Chondrocyte (in vitro differentiated cells): ENCODE data around the gene PRRC2C. TPM values are rescaled to one million over a fixed set of nuclear protein-coding genes. Genes with fewer than 3 reads are reported as not detected.
"Not testable (repeated sequence)": the region's sequence is repeated elsewhere in the genome, so short reads cannot be mapped to it uniquely, and the experiment has no call there.

Experiments
- DNase-seq: peaks from one replicate; pipeline ENCODE4 v3.0.0; 2021; ENCODE audit warnings: mixed read lengths, low spot score
- H3K27ac Mint-ChIP-seq: one replicate; pipeline ENCODE4 v1.8.0; 2021; ENCODE audit warnings: mild to moderate bottlenecking, moderate library complexity, mixed read lengths; ENCODE audit not compliant: unreplicated experiment
- H3K27me3 Mint-ChIP-seq: 2 replicates; pipeline ENCODE4 v1.8.0; 2021; ENCODE audit warnings: low read depth, mixed read lengths
- H3K36me3 Mint-ChIP-seq: 2 replicates; pipeline ENCODE4 v1.8.0; 2021; ENCODE audit warnings: low read depth, mixed read lengths
- H3K4me1 Mint-ChIP-seq: 2 replicates; pipeline ENCODE4 v1.8.0; 2021; ENCODE audit warnings: low read depth, mild to moderate bottlenecking, mixed read lengths
- H3K4me3 Mint-ChIP-seq: one replicate; pipeline ENCODE4 v1.8.0; 2021; ENCODE audit warnings: mild to moderate bottlenecking, moderate library complexity, mixed read lengths; ENCODE audit not compliant: unreplicated experiment
- H3K9me3 Mint-ChIP-seq: 2 replicates; pipeline ENCODE4 v1.8.0; 2021; ENCODE audit warnings: low read depth, mixed read lengths
- CTCF ChIP-seq: fragments of 200-600 bp; sonication (generic); IDR thresholded peaks from 2 replicates; pipeline ENCODE4 v1.5.0; 2021; ENCODE audit warnings: antibody characterized with exemption, mild to moderate bottlenecking, moderate library complexity
- total RNA-seq: library from RNA; stranded (reverse); gene quantifications from 3 replicates; pipeline ENCODE4 v1.2.1, GENCODE V29; 2021

Gene PRRC2C
- total RNA-seq, 1 donor from 2014 or later: 146 TPM

DNA sequence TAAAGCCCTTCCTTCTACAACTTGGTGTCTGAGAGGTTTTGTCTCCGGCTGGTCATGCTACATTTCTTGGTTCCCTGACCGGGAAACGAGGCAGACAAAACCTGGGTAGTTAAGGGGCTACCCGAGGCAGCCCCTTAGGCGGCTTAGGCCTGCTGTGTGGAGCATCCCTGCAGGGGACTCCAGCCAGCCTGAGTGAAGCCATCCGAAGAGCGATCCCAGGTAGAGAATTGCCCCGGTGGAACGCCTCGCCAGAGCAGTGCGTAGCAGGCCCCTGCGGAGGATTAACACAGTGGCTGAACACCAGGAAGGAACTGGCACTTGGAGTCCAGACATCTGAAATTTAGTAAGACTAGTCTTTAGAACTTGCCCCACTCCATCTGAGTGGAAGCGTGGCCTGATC lies 115.5 kb downstream of the PRRC2C start:
- no peak for DNase-seq
- Mint-ChIP-seq H3K4me1 (no peaks in the 10 kb centered on the region), H3K27ac (no peak overlapping the region), H3K4me3 (no peak overlapping the region), H3K9me3 (peaks cover 11% of the 10 kb centered on the region), H3K27me3 (no peaks in the 10 kb centered on the region), H3K36me3 (peaks cover 9% of the 10 kb centered on the region)
- TF ChIP-seq CTCF: no peak

- H3K36me3 Mint-ChIP-seq, DNase-seq, H3K4me3 Mint-ChIP-seq, H3K27ac Mint-ChIP-seq, H3K27me3 Mint-ChIP-seq, H3K4me1 Mint-ChIP-seq, H3K9me3 Mint-ChIP-seq: not testable (repeated sequence)
These were observed 117.7 kb downstream of the PRRC2C start for GRCh38 chr1:171603042-171603441.

DNA sequence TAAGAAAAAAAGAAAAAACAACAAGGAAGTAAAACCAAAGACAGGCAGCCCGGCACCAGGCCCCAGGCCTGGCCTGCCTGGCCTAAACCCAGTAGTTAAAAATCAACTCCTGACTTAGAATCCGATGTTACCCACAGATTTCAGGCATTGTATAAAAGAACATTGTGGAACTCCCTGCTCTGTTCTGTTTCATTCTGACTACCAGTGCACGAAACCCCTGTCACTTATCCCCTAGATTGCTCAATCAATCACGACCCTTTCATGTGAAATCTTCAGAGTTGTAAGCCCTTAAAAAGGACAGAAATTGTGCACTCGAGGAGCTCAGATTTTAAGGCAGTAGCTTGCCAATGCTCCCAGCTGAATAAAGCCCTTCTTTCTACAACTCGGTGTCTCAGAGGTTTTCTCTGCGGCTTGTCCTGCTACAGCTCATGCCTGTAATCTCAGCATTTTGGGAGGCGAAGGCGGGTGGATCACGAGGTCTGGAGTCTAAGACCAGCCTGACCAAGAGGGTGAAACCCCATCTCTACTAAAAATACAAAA lies 121.1 kb downstream of the PRRC2C start:
- Mint-ChIP-seq H3K4me1 (no peaks in the 10 kb centered on the region), H3K27ac (no peak overlapping the region), H3K4me3 (no peak overlapping the region), H3K27me3 (no peaks in the 10 kb centered on the region), H3K9me3 (no peaks in the 10 kb centered on the region), H3K36me3 (no peaks in the 10 kb centered on the region)
- DNase-seq: no peak
- no peak for TF ChIP-seq CTCF

- H3K9me3 Mint-ChIP-seq: no peaks in the 10 kb centered on the region
- no peaks in the 10 kb centered on the region for H3K27me3 Mint-ChIP-seq
- H3K36me3 Mint-ChIP-seq: no peaks in the 10 kb centered on the region
- no peak for TF ChIP-seq CTCF
- no peaks in the 10 kb centered on the region for H3K4me1 Mint-ChIP-seq
- H3K4me3 Mint-ChIP-seq: no peak overlapping the region
- DNase-seq: no peak
- H3K27ac Mint-ChIP-seq: no peak overlapping the region
These were observed 125.1 kb downstream of the PRRC2C start for GRCh38 chr1:171610385-171610784.

DNA sequence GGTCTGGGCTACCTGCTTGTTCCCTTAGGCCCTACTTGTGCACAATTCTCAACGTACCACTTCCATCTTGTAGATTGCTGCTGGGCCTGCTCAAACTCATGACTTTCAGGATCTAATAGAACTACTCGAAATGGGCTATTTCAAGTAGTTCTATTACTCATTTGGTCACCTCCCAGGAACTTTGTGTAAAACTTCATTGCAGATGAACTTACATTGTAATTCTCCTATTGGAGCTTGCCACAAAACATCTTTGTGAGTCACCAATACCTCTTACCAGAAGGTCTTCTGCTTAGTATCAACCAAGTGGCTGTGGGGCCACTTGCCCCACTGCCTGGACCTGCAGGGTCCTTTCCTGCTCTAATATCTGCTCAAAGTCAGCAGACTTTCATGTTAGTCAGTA lies 126.0 kb downstream of the PRRC2C start:
- no peak for TF ChIP-seq CTCF
- Mint-ChIP-seq H3K4me1 (no peaks in the 10 kb centered on the region), H3K9me3 (no peaks in the 10 kb centered on the region), H3K4me3 (no peak overlapping the region), H3K27me3 (no peaks in the 10 kb centered on the region), H3K36me3 (no peaks in the 10 kb centered on the region), H3K27ac (no peak overlapping the region)
- no peak for DNase-seq

GRCh38 chr1:171613282-171613681 lies 128.0 kb downstream of the PRRC2C start:
- no peak overlapping the region for H3K27ac Mint-ChIP-seq
- no peak for TF ChIP-seq CTCF
- no peak overlapping the region for H3K4me3 Mint-ChIP-seq
- H3K27me3 Mint-ChIP-seq: peaks cover 7% of the 10 kb centered on the region
- no peaks in the 10 kb centered on the region for H3K36me3 Mint-ChIP-seq
- H3K9me3 Mint-ChIP-seq: no peaks in the 10 kb centered on the region
- H3K4me1 Mint-ChIP-seq: no peaks in the 10 kb centered on the region
- DNase-seq: no peak

DNA sequence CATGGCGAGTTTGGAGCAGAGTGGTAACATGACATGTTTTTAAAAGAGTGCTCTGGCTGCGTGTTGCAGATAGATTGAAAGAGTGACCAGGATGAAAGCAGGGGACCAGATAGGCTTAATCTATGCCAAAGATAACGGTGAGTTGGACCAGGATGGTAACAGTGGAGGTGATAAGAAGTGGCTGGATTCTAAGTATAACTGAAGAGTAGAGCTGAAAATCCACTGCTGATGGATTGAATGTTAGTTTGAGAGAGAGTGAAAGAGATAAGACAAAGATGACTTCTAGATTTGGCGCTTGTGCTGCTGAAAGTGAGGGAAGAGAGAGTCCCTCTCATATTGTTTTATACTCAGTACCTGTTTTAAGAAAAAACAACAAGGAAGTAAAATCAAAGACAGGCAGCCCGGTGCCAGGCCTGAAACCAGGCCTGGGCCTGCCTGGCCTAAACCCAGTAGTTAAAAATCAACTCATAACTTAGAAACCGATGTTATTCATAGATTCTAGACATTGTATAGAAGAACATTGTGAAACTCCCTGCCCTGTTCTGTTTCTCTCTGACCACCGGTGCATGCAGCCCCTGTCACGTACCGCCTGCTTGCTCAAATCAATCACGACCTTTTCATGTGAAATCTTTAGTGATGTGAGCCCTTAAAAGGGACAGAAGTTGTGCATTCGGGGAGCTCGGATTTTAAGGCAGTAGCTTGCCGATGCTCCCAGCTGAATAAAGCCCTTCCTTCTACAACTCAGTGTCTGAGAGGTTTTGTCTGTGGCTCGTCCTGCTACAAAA lies 130.0 kb downstream of the PRRC2C start:
- H3K27me3 Mint-ChIP-seq, H3K9me3 Mint-ChIP-seq, H3K4me1 Mint-ChIP-seq, H3K4me3 Mint-ChIP-seq, H3K36me3 Mint-ChIP-seq, DNase-seq, H3K27ac Mint-ChIP-seq: not testable (repeated sequence)
